Esophagus squamous epithelium (tissue), 5 donors: ENCODE measurements around the gene TNNI2. TPM values are rescaled to one million over a fixed set of nuclear protein-coding genes. Genes with fewer than 3 reads are reported as not detected.

ENCODE experiments used
- DNase-seq: peaks from one replicate; lab custom pipeline; 2025; lab: John Stamatoyannopoulos, UW
- H3K27ac ChIP-seq, 4 donors: fragments of 200-600 bp; sonication (generic); one replicate each; pipeline ENCODE4 v1.5.1; 2016 to 2019; ENCODE audit warnings: mild to moderate bottlenecking in 1 of 4
- H3K27me3 ChIP-seq, 4 donors: fragments of 200-600 bp; sonication (generic); 1 replicate in 3 of 4; 2 replicates in 1 of 4; pipeline versions ENCODE4 v1.5.1 to v1.6.0; 2017 to 2021; ENCODE audit warnings: antibody characterized with exemption in 1 of 4
- H3K36me3 ChIP-seq, 3 donors: fragments of 200-600 bp; sonication (generic); one replicate each; pipeline ENCODE4 v1.5.1; 2016 to 2019
- H3K4me1 ChIP-seq, 3 donors: fragments of 200-600 bp; sonication (generic); one replicate each; pipeline ENCODE4 v1.5.1; 2017 to 2019
- H3K4me3 ChIP-seq, 4 donors: fragments of 200-600 bp; sonication (generic); 1 replicate in 3 of 4; 2 replicates in 1 of 4; pipeline ENCODE4 v1.5.1; 2016 to 2019; ENCODE audit warnings: mild to moderate bottlenecking in 2 of 4, moderate library complexity in 1 of 4
- H3K9me3 ChIP-seq, 3 donors: fragments of 200-600 bp; sonication (generic); one replicate each; pipeline ENCODE4 v1.5.1; 2016 to 2019
- CTCF ChIP-seq, 6 experiments: fragments of 450-650 bp in 4 of 6; fragments of 200-600 bp in 2 of 6; sonication (generic) in 2 of 6; IDR thresholded peaks; one replicate each; pipeline ENCODE4 v1.5.1; 2016 to 2019; ENCODE audit warnings: antibody characterized with exemption in 6 of 6, mild to moderate bottlenecking in 4 of 6, moderate library complexity in 4 of 6
- POLR2A ChIP-seq, 4 donors: fragments of 450-650 bp; IDR thresholded peaks; one replicate each; pipeline ENCODE4 v1.6.1; 2017; ENCODE audit warnings: antibody characterized with exemption in 4 of 4, mild to moderate bottlenecking in 4 of 4, moderate library complexity in 3 of 4
- WGBS, 2 donors: methylation state at CpG; one replicate each; pipeline ENCODE4 v1.1.5; 2018; 5-methylcytosine and 5-hydroxymethylcytosine counted together
- intact Hi-C: fragments of 100-400 bp; cut with DNase I; formaldehyde crosslinking; loops from one replicate; pipeline ENCODE4 v1.15.0; 2022
- total RNA-seq, 4 donors: library from RNA; depleted of rRNA; stranded (reverse); fragments of >200 nt; gene quantifications; one replicate each; pipeline ENCODE4 v1.1.0, GENCODE V29; 2016
- donor health status: DM: yes; HTN: yes; CAD: no.

TNNI2 gene
- total RNA-seq, 4 donors from 2014 or later, result 14.7 to 23.8 (median 15.0) TPM; not detected in 1

- H3K27ac ChIP-seq, result no peak overlapping the region
- peaks cover 0 to 26% (median under 1%) of the 10 kb centered on the region in 3 donors for H3K4me1 ChIP-seq
- no peaks in the 10 kb centered on the region for H3K36me3 ChIP-seq
- H3K4me3 ChIP-seq, result no peak overlapping the region
- TF ChIP-seq POLR2A (IDR thresholded peaks at IDR 0.05), result no peak
- no peak for TF ChIP-seq CTCF (IDR thresholded peaks at IDR 0.05)
- 56 to 83% methylated on average over 1 to 2 of the region's 8 CpGs for WGBS, 2 donors
- DNase-seq, result no peak
- H3K9me3 ChIP-seq, result peaks cover 0 to 19% (median 8%) of the 10 kb centered on the region in 3 donors
- peaks cover 0 to 58% (median 0%) of the 10 kb centered on the region in 4 donors for H3K27me3 ChIP-seq
- intact Hi-C loops, result no loop called here
These were observed 23.5 kb upstream of the TNNI2 start for GRCh38 chr11:1815311-1815710.

GRCh38 chr11:1815751-1816150 is 23.0 kb upstream of the TNNI2 start:
- intact Hi-C loops, result no loop called here
- 81 to 85% methylated on average over 6 of the region's 7 CpGs for WGBS, 2 donors
- H3K9me3 ChIP-seq, result peaks cover 0 to 19% (median 8%) of the 10 kb centered on the region in 3 donors

GRCh38 chr11:1817000-1817399 is 21.8 kb upstream of the TNNI2 start:
- DNase-seq, result no peak
- TF ChIP-seq POLR2A (IDR thresholded peaks at IDR 0.05), result no peak
- no peak for TF ChIP-seq CTCF (IDR thresholded peaks at IDR 0.05)
- Histone ChIP-seq H3K4me3 (no peak overlapping the region), H3K27me3 (peaks cover 0 to 50% (median 0%) of the 10 kb centered on the region in 4 donors), H3K27ac (no peak overlapping the region), H3K9me3 (peaks cover 0 to 19% (median 8%) of the 10 kb centered on the region in 3 donors), H3K36me3 (no peaks in the 10 kb centered on the region), H3K4me1 (peaks cover 0 to 31% (median 5%) of the 10 kb centered on the region in 3 donors)
- WGBS, 2 donors, result 67 to 85% methylated on average over 5 of the region's 5 CpGs
- intact Hi-C loops, result no loop called here

More at GRCh38 chr11:1815751-1816150, 23.0 kb upstream of the TNNI2 start:
- Histone ChIP-seq H3K4me3 (no peak overlapping the region), H3K27me3 (peaks cover 0 to 55% (median 0%) of the 10 kb centered on the region in 4 donors), H3K4me1 (peaks cover 0 to 26% (median 5%) of the 10 kb centered on the region in 3 donors), H3K27ac (no peak overlapping the region), H3K36me3 (no peaks in the 10 kb centered on the region)
- TF ChIP-seq CTCF (IDR thresholded peaks at IDR 0.05), result no peak
- TF ChIP-seq POLR2A (IDR thresholded peaks at IDR 0.05), result no peak
- no peak for DNase-seq

GRCh38 chr11:1817511-1817910 is 21.3 kb upstream of the TNNI2 start:
- no peaks in the 10 kb centered on the region for H3K36me3 ChIP-seq
- H3K4me1 ChIP-seq, result peaks cover 0 to 34% (median 5%) of the 10 kb centered on the region in 3 donors
- H3K4me3 ChIP-seq, result no peak overlapping the region
- intact Hi-C loops, result no loop called here
- no peak for DNase-seq
- no peak overlapping the region for H3K27ac ChIP-seq
- TF ChIP-seq POLR2A (IDR thresholded peaks at IDR 0.05) (no peak), CTCF (IDR thresholded peaks at IDR 0.05) (no peak)
- H3K9me3 ChIP-seq, result peaks cover 0 to 15% (median 8%) of the 10 kb centered on the region in 3 donors
- 31 to 44% methylated on average over 1 of the region's 1 CpG for WGBS, 2 donors
- peaks cover 0 to 44% (median 0%) of the 10 kb centered on the region in 4 donors for H3K27me3 ChIP-seq

- DNase-seq, result no peak
- H3K27ac ChIP-seq, result no peak overlapping the region
- no peaks in the 10 kb centered on the region for H3K36me3 ChIP-seq
- H3K4me3 ChIP-seq, result no peak overlapping the region
- peaks cover 0 to 50% (median 8%) of the 10 kb centered on the region in 3 donors for H3K4me1 ChIP-seq
- peaks cover 0 to 15% (median 8%) of the 10 kb centered on the region in 3 donors for H3K9me3 ChIP-seq
- peaks cover 0 to 36% (median 0%) of the 10 kb centered on the region in 4 donors for H3K27me3 ChIP-seq
- intact Hi-C loops, result no loop called here
- TF ChIP-seq POLR2A (IDR thresholded peaks at IDR 0.05) (no peak), CTCF (IDR thresholded peaks at IDR 0.05) (no peak)
- WGBS, 2 donors, result 84 to 93% methylated on average over 3 of the region's 3 CpGs
These were observed 19.7 kb upstream of the TNNI2 start for GRCh38 chr11:1819074-1819473.
